GM19351 (cell line): Measurements from ENCODE around the gene RPL36.
"Not testable (repeated sequence)": the region's sequence is repeated elsewhere in the genome, so short reads cannot be mapped to it uniquely, and the experiment has no call there.

Source experiments
- ATAC-seq: cut with Tn5 transposase; IDR thresholded peaks from one replicate; pipeline ENCODE4 v1.9.1; 2021; ENCODE audit warnings: mild to moderate bottlenecking, moderate library complexity; ENCODE audit not compliant: unreplicated experiment

Gene RPL36

DNA sequence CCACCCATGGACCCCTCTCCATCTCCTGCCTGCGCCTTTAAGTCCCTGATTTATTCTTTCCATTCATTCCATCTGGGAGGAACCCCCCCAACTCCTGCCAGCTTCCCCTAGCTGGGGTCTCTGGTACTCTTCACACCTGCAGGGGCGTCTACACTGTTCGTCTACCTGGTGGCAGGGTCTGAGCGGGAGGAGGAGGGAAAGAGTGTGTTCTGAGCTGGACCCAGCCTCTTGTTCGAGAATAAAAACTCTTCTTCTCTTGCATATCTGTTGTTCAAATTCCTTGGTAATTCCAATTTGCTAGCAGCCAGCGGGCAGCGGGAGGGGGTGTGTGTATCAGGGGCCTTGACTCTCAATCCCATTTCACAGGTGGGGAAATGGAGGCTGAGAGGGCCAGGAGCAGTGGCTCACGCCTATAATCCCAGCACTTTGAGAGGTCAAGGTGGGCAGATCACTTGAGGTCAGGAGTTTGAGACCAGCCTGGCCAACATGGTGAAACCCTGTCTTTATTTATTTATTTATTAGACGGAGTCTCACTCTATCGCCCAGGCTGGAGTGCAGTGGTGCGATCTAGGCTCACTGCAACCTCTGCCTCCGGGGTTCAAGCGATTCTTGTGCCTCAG lies 1.7 kb upstream of the RPL36 start:
- ATAC-seq, result not testable (repeated sequence)

- no peak for ATAC-seq
Measured at GRCh38 chr19:5690955-5691821, 1.1 kb downstream of the RPL36 start.

DNA sequence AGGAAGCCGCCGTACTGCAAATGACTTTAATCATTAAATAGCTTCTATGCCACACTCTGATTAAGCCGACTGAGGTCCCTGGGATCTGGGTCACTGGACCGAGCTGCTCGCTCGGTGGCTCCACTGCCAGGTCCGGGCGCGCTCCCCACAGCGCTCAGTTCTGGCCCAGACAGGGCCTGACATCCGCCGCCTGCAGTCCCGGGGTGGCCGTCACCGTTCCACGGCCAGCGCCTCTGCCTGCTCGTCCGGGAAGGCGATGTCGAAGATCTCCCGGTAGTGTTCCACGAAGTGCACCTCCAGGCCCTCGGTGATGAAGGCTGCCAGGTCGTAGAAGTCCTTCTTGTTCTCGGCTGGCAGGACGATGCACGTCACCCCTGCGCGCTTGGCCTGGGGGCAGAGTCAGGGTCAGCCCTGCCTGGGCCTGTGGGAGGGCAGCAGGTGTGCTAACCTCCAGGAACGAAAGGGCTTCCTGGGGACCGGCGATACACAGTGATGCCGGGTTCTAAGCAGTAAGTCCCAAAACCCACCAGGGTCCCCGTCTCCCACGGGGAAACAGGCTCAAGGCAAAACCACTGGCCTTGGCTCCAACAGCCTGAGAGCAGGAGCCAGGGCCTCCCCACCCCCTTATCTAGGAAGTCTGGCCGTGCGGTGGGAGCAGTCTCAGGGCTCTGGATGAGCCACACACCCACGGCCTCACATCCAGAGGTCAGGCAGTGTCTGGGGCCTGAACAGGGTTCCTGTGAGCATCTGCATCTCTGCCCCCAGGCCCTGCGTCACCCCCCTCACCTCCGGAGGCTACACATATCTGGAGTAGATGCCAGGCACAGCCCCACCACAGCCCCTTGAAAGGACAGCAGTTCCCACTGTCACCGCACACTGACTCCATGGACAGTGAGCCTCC lies 2.0 kb downstream of the RPL36 start:
- ATAC-seq, result no peak

GRCh38 chr19:5692723-5693194 lies 2.7 kb downstream of the RPL36 start:
- ATAC-seq, result no peak

DNA sequence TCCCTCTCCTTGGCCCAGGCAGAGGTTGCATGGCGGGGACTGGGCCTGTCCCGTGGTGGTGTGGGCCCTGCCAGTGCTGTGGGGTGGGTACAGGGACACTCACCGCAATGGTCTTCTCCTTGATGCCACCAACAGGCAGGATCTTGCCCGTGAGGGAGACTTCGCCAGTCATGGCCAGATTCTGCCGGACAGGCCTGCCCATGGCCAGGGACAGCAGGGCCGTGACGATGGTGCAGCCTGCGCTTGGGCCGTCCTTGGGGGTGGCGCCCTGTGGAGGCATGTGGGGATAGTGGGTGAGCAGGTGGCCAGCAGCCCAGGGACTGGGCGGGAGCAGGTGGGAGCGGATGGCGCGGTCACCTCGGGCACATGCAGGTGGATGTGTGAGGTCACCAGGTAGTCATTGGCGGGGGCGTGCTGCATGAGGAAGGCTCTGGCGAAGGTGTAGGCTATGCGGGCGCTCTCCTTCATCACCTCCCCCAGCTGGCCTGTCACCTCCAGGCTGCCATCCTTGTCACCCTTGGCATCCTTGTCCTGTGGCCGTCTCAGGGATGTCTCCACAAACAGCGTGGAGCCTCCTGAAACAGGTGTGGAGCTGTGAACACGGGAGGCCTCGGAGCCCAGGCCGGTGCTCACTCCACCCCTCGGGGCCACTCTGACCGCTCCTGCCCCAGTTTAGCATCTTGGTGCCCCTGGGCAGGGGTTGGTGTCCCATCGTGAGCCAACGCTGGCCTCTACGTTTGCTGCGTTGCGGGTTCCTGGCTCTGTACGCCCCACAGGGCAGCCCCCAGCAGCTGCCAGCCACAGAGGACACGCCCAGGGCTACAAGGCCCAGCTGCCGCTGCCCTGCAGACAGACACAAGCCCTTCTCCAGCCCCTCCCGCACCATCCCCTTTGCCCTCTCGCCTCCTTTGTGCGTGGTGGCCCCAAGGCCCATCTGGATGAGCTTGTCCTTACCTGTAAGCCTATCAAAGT lies 3.4 kb downstream of the RPL36 start:
- ATAC-seq, result no peak

DNA sequence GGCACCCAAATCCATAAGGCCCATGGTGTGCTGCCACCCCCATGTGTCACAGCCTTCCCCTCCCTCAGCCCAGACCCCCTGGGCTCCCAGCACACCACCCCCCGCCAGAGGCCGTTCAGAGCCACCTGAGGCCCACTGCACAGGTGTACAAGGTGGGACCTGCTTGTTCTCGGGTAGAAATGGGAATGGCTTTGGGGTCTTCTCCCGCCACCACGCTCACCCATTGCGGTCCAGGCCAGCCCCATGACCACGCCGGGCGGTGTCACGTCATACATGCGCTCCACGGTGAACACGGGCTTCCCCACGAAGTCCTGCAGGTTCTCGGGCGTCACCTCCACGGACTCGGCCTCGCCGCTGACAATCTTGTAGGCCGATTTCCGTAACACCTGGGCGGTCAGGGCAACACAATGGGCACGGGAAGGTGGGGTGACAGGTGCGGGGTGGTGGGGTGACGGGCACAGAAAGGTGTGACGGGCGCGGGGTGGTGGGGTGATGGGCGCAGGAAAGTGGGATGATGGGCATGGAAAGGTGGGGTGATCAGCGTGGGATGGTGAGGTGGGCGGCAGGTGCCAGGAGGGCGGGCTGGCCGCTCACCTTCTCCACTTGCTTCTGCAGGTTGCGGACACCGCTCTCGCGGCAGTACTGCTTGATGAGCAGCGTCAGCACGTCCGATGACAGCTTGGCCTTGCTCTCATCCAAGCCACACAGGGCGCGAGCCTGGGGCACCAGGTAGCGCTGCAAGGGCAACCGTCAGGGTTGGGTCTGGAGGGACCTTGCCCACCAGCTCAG lies 4.3 kb downstream of the RPL36 start:
- no peak for ATAC-seq

- no peak for ATAC-seq
Measured at GRCh38 chr19:5694956-5695648, 5.0 kb downstream of the RPL36 start.

GRCh38 chr19:5695649-5696195 lies 5.6 kb downstream of the RPL36 start:
- no peak for ATAC-seq

DNA sequence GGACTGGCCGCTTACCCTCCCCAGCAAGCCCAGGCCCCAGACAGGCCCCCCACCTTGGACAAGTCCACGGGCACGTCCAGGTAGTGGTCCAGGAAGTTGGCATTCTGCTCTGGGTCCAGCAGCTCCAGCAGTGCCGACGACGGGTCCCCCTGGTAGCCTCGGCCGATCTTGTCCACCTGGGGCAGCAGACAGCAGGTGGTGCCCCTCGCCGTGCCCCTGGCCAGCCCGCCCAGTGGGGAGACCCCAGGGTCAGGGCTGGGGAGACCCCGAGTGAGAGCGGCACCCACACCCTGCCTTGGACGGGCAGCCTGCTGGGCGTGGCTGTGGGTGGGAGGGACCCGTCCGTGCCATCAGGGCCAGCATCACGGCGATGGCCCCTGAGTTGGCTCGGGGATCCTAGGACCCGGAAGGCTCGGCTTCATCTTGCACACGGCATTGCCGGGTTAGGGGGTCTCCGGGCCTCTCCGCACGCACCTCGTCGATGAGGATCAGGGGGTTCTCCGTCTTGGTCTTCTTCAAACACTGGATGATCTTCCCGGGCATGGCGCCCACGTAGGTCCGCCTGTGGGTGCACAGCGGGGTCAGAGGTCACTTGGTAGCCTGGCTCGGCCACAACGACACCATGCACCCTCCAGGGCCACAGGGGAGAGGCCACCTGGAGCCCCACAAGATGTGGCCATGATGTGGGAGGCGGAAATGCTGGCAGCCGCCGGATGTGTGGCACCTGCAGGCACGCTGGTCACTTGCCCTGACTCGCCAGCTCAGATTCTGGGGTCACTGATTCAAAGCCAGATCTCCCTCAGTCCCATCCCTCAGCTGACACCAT lies 6.3 kb downstream of the RPL36 start:
- ATAC-seq, result no peak

- no peak for ATAC-seq
Measured at GRCh38 chr19:5697022-5697889, 7.2 kb downstream of the RPL36 start.

- ATAC-seq, result no peak
Measured at GRCh38 chr19:5697890-5698634, 8.0 kb downstream of the RPL36 start.

GRCh38 chr19:5698635-5699422 lies 8.7 kb downstream of the RPL36 start:
- no peak for ATAC-seq

DNA sequence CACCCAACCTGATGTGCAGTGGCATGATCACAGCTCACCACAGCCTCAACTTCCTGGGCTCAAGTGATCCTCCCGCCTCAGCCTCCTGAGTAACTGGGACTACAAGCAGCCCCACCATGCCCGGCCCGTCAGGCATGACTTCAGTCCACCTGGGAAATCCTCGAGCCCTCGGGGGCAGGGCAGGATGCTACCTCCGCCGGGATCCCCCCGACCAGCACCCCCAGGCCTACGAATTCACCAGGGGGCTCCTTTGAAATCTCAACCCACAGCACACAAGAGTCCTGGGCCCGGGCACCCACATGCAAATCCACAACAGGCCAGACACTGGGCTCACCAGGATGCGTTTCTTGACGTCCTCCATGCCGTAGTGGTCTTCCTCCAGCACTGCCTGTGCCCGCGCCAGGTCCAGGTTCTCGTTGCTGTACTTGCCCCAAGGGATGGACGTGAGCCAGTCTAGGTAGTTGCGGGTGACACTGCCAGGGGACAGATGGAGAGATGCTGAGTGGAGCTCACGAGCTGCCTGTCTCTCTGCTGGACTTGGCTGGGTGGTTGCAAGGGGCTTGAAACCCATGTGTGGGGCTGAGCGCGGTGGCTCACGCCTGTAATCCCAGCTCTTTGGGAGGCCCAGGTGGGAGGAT lies 10.5 kb downstream of the RPL36 start:
- ATAC-seq, result no peak

DNA sequence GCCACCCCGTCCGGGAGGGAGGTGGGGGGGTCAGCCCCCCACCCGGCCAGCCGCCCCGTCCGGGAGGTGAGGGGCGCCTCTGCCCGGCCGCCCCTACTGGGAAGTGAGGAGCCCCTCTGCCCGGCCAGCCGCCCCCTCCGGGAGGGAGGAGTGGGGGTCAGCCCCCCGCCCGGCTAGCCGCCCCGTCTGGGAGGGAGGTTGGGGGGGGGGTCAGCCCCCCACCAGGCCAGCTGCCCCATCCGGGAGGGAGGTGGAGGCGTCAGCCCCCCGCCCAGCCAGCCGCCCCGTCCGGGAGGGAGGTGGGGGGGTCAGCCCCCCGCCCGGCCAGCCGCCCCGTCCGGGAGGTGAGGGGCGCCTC lies 11.9 kb downstream of the RPL36 start:
- not testable (repeated sequence) for ATAC-seq
